Measurements from ENCODE around the gene DCAF17.

The DCAF17 gene

DNA sequence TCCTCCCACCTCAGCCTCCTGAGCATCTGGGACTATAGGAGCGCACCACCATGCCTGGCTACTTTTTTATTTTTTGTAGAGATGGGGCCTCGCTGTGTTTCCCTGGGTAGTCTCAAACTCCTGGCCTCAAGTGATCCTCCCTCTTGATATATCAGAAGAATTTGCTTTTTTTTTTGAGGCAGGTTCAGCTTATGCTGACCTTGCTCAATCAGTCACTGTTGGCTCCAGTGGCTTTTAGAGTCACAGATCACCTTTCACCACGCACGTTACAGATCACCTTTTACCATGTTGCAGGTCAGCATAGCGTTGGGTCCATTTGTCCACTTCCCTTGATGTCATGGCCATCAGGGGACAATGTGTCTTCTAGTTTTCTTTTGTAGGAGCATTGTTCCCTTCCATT, 36.1 kb downstream of the DCAF17 start:
- H3K27ac ChIP-seq: no peak overlapping the region
- no peak for TF ChIP-seq ZFX (IDR thresholded peaks at IDR 0.05)
- TF ChIP-seq, protein P1, sequence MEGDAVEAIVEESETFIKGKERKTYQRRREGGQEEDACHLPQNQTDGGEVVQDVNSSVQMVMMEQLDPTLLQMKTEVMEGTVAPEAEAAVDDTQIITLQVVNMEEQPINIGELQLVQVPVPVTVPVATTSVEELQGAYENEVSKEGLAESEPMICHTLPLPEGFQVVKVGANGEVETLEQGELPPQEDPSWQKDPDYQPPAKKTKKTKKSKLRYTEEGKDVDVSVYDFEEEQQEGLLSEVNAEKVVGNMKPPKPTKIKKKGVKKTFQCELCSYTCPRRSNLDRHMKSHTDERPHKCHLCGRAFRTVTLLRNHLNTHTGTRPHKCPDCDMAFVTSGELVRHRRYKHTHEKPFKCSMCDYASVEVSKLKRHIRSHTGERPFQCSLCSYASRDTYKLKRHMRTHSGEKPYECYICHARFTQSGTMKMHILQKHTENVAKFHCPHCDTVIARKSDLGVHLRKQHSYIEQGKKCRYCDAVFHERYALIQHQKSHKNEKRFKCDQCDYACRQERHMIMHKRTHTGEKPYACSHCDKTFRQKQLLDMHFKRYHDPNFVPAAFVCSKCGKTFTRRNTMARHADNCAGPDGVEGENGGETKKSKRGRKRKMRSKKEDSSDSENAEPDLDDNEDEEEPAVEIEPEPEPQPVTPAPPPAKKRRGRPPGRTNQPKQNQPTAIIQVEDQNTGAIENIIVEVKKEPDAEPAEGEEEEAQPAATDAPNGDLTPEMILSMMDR (conservative IDR thresholded peaks at IDR 0.05): no peak

DNA sequence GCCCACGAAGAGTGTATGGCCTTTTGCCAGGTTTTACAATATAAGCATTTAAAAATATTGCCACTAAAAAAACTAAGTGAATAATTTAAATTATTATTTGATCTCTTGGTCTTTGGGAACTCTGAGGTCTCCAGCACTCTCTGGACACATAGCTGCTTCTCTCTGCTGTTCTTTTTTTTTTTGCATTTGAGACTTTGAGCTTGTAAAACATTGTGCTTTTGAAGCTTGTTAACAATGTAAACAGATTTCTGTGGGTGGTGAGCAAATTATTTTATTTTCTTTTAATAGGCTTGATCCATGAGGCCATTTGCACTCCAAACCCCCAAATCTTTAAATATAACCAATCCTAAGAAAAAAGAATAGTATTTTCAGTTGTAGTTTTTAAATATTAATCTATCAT, 42.0 kb downstream of the DCAF17 start:
- H3K27ac ChIP-seq: no peak overlapping the region
- TF ChIP-seq ZFX (IDR thresholded peaks at IDR 0.05): no peak
- TF ChIP-seq, protein P1 (conservative IDR thresholded peaks at IDR 0.05): no peak

DNA sequence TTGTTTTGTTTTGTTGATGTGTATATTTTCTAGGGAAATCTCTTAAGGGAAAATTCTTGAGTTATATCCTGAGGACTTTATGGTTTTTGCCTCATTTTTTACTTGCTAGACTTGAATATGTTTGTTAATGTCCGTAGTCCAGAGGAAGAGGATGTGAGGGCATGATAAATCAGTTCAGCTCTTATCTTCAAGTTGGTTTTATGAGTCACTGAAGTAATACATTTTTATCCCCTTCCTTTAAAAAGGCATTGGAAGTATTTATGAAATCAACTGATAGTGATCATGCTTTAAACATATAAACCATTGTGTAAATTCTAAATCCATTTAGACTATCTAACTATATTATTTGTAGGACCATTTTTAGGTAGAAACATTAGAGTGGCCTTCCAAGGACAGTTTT, 44.3 kb downstream of the DCAF17 start:
- H3K27ac ChIP-seq: no peak overlapping the region
- TF ChIP-seq, protein P1 (conservative IDR thresholded peaks at IDR 0.05): no peak
- no peak for TF ChIP-seq ZFX (IDR thresholded peaks at IDR 0.05)

DNA sequence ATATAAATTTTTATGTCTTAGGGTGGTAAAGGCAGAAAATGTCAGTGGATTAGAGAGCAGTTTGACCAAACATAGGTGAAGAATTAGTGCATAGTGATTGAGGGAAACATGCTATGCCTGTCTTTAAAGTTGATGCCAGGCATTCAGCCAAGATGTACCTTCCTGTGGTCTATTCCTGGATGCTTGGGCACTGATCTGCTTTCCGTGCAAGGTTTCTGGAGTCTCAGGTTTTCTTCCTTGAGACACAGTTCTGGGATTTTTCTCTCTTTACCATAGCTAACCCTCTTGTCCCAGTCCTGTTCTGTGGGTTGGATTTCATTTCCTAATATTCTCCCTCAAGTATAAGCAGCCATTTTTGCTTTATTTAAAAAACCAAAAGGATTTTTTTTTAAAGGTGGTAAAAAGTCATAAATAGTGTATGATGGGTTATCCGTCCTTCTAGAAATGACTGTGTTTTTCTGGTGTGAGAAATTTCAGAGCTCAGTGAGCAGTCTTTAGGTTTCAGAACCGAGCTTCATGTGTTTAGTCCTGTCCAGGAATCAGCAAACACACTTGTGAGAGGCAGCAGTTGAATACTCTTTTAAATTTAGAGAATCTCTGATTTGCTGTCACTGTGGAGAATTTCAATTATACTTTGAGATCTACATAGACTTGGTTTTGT, 45.3 kb downstream of the DCAF17 start:
- TF ChIP-seq, protein P1 (conservative IDR thresholded peaks at IDR 0.05): no peak
- no peak for TF ChIP-seq ZFX (IDR thresholded peaks at IDR 0.05)
- H3K27ac ChIP-seq: no peak overlapping the region

DNA sequence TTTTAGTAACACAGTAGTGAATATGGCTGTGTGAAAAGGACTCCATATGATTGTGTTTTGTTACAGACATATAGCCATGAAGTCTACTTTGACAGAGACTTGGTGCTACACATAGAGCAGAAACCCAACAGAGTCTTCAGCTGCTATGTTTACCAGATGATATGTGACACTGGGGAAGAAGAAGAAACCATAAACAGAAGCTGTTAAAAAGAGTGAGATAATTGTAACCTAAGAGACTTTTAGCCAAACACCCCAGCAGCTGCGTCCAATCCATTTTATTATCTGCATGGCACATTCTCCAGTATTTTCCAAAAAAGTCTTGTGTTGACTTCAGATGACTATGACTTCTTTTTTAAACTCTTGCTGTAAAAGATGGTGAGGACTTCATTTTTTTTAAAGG, 46.9 kb downstream of the DCAF17 start:
- no peak for TF ChIP-seq ZFX (IDR thresholded peaks at IDR 0.05)
- TF ChIP-seq, protein P1 (conservative IDR thresholded peaks at IDR 0.05): no peak
- H3K27ac ChIP-seq: no peak overlapping the region

DNA sequence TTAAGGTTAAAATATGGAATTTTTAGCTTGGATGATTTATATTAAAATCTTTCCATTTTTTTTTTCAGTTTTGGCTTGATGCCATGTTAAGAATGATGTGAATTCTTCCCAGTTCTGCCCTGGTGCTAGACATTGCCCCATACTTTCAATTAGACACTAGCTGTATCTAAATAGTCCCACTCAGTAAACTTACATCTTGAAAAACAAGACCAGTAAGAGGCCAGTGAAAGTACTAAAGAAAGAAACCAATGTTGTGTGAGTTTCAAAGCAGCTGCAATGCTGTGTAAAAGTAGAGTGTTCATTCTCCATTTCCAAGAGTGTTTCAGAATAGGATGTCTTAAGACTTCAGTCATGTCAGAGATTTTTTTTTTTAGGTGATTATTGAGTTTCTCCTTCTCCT, 48.3 kb downstream of the DCAF17 start:
- H3K27ac ChIP-seq: no peak overlapping the region
- TF ChIP-seq, protein P1 (conservative IDR thresholded peaks at IDR 0.05): no peak
- TF ChIP-seq ZFX (IDR thresholded peaks at IDR 0.05): no peak

DNA sequence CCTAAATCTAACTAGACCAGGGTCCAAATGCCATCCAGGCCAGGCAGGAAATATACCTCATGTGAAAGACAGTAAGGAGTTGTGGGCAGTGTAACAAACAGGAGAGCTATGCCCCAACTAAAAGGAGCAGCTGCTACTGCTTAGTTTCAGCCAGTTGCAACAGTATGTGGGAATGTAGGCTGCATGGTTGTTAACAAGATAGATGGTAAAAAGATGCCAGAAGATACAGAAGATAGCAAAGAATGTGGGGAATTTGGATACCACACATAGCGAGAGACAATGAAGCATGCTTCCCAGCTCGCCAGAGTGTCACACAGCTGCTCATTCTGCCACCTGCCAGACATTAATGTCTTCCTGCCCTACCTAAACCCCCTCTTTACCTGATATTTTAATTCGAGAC, 48.9 kb downstream of the DCAF17 start:
- H3K27ac ChIP-seq: no peak overlapping the region
- TF ChIP-seq ZFX (IDR thresholded peaks at IDR 0.05): no peak
- TF ChIP-seq, protein P1 (conservative IDR thresholded peaks at IDR 0.05): no peak
